H4 (cell line): ENCODE data around the gene ATP2B2. TPM values are rescaled to one million over a fixed set of nuclear protein-coding genes. Genes with fewer than 3 reads are reported as not detected.
"Not testable (repeated sequence)": the region's sequence is repeated elsewhere in the genome, so short reads cannot be mapped to it uniquely, and the experiment has no call there.

Source experiments
- DNase-seq: peaks from one replicate; pipeline ENCODE4 v3.0.0-alpha.2; 2015; ENCODE audit warnings: low spot score
- total RNA-seq: library from RNA; depleted of rRNA; stranded (reverse); fragments of >200 nt; shearing (Covaris generic); gene quantifications from 2 replicates; pipeline ENCODE4 v1.2.3, GENCODE V29; 2014

ATP2B2 gene
- total RNA-seq, 1 experiment from 2014 or later = 0.12 TPM

DNA sequence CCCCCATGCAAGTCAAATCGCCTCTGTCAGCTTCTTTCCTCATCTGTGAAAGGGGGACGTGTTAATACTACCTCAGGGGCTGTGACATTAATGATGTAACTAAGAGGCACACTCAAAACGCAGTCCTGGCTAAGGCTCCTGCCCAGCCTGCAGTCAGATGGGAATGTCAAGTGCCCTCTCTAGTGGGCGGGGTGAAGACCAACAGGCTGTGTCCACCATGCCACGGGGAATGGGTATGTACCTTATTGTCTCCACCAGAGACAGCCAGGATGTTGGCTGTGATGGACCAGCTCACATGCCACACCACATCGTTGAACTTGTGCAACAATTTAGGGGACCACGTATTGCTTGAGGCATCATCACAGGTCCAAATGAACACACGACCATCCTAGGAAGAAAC lies 201.6 kb downstream of the ATP2B2 start:
- DNase-seq = no peak

DNA sequence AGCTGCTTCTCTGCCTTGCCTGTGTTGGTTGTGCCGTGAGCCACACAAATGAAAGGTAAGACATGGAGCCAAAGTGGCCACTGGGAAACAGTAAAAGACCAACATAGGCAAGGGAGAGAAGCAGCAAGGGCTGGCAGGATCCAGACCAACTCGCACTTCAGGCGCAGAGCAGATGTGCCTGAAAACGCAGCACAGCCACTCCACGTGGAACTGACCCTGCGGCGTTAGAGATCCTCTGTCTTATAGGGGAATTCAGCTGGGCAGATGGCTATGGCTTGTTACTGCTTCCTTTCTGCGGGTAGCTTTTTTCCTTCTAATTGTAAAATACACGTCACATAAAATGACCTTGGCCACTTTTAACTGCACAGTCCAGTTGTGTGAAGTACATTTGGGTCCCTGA lies 202.3 kb downstream of the ATP2B2 start:
- no peak for DNase-seq

DNA sequence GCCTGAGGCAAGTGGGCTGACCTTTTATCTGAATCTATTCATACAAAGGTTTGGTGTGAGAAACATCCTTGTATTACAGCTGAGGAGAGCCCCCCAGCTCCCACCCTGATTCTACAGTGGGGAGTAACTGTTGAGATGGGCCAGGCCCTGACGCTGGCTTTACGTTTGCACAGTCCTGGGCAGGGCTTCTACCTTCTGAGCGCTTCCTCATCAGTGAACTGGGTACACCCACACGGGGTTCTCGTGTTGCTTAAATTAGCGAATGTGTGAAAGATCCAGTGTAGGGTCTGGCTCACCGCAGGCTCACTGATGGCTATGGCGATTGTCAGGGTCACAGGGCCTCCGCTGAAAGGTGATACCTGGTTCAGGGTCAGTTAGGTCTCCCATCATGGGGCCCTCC lies 205.3 kb downstream of the ATP2B2 start:
- DNase-seq = no peak

DNA sequence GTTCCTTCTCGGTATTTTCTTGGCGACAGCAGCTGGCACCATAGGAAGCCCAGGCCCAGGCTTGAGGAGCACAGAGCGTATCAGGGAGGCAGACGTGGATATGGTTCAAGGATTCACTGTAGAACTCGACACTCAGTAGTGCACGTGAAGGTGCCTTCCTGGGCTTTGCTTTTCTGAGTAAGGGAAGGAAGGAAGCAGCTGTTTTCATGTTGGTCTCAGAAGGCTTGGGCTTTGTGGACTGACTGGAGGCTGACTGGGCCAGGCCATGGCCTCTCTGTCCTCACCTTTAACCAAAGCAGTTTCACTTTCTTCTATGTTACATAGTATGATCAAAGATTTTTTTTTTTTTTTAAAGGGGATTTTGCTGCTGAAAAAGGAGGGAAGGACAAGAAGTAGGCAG lies 205.7 kb downstream of the ATP2B2 start:
- DNase-seq = no peak

DNA sequence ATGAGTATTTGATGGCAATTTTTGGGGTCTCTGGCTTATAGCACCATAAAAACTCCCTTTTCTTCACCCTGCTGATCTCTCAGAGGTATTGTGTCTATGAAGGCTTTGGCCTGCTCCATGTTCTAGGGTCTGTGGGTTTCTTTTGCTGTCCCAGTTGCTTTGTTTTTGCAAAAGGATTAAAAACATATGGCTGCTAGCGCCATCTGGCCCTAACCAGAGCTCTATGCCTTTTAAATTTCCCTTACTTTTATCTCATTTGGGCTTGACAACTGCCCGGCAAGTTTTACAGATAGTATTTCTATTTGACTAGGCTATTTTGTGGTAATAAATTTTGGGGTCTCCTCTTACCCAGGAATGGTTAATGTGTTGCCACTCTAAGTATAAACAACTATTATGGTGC lies 206.2 kb downstream of the ATP2B2 start:
- no peak for DNase-seq

DNA sequence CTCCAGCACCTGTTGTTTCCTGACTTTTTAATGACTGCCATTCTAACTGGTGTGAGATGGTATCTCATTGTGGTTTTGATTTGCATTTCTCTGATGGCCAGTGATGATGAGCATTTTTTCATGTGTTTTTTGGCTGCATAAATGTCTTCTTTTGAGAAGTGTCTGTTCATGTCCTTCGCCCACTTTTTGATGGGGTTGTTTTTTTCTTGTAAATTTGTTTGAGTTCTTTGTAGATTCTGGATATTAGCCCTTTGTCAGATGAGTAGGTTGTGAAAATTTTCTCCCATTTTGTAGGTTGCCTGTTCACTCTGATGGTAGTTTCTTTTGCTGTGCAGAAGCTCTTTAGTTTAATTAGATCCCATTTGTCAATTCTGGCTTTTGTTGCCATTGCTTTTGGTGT lies 207.3 kb downstream of the ATP2B2 start:
- DNase-seq = not testable (repeated sequence)

DNA sequence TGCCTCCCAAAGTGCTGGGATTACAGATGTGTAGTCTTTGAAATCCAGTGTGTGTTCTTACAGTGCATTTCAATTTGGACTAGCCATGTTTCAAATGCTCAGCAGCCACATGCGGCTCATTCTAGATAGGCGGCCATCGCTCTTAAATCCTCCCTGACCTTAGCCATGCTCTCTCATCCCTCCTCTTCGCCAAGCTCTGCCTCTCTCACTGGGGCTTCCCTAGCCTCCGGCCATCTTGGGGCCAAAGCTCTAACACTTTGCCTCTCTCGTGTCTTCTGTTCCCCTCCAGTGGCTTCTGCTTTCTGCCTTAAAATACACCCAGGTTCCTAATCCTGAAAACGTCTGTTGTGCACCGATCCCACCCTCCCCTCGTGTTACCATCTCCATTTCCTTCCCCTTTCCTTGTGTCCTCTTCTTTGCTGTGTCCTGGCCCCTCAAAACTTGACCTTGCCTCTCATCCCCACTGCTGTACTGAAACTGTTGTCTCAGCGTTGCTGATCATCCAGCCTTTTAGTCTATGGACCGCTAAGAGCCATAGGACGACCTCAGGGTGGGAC lies 211.3 kb downstream of the ATP2B2 start:
- no peak for DNase-seq

DNA sequence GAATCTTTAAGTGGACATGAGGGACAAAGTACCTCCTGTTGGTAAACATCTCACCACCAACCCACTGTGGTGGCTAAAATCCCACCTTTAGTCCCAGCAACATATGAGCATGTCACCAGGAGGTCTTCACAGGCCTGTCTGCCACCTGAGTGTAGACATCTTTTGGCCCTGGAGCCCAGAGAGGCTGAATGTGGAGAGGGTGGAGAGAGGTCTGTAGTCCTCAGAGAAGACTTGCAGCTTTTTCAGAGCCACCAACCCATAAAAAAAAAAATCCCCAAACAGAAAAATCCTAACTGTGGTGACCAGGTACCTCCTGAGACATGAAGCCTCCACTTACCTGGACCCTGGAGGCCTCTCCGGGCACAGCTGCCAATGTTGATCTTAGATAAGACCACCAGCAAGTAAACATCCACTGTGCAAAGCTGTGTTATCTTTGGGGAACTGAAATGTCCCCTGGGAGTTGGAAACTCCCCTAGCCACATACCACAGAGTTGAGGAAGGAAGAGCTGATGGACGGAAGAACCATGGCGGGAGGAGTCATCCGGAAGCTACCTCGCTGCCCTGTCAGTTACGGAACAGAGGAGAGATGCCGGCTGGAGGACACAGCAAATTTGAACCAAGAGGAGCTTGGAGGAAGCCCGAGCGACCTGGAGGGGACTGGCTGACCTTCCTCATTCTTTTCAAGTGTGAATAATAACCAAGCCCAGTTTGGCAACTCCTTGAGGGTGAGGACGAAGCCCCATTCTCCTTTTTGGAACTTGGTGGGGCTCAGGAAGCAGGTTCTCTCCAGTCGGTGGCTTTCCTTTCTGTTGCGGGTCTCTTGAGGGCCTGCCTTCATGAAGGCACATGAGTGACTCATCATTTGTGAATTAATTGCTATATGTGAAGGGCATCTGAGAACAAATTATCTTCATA lies 212.6 kb downstream of the ATP2B2 start, which contains the start of gene GHRL:
TSS of gene GHRL (minus strand) at position 443 of the 915 bp plus-strand sequence. CDS start 2,767 bp downstream, outside the sequence.
- no peak for DNase-seq

DNA sequence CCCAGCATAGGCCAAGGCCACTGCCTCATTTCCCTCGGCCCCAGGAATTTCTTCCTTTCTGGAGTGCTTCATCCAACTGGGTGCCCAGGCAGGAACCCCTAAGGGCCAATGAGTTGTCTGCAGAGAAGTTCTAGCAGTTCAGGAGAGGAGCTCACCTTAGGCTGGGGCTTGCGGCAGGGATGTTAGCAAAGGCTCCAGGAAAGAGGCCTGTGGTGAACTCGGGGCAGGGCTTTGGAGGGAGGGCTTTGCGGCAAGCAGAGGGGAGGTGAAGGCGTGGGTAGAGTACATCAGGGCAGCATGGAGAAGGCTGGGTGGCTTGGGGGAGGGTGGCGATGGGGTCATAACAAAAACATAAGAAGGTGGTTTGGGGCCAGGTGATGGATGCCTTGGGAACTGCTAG lies 213.7 kb downstream of the ATP2B2 start:
- no peak for DNase-seq

DNA sequence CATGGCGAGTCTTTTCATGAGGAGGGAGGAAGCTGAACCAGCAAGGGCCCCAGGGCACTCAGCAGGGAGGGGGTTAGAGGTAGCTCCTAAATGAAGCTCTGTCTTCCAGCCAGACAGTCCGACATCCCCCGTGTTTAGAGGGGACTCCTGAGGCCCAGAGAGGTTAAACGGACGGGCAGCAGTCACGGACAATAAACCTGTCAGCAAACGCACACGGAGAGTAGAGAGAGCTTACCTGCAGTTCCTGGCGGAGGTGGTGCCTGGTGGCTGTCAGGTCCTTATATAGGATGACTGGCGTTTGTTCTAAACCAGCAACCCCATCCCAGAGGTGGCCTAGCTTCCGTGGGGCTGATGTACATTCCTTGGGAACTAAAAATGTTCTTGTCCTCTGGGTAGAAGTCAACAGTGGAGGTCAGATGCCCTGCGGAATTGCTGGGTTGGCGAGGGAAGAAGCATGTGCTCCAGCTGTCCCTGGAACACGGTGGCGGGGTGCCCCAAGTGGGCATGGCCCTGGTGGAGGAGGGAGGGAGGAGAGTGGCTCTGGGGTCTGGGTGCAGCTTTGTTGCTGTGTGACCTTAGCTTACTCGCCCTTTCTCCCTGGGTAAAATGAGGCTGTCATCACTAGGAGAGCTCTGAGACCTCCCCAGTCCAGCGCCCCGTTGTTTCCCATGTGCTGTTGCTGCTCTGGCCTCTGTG lies 214.8 kb downstream of the ATP2B2 start:
- no peak for DNase-seq

DNA sequence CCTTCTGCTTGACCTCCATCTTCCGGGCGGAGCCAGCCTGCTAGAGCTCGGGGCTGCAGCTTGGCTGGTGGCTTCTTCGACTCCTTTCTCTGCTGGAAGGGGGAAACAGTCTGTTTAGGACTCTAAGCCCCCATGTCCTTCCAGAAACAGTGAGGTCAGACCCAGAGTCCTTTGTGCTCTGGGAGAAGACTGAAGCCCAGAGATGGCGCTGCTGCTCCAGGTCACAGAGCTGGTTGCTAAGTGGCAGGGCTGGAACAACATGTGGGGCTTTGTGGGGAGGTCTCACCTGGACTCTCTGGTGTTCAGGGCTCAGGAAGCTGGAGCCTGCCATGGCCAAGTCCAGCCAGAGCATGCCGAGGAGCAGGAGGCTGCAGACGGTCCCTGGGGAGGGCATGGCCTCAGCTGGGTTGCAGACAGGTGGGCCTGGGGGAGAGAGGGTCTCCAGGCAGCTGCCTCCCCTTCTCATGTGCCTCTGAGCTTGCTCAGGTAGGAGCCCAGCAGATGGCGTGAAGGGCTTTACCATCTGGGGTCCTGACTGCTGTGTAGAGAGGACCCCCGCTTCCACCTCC lies 215.5 kb downstream of the ATP2B2 start:
- no peak for DNase-seq

DNA sequence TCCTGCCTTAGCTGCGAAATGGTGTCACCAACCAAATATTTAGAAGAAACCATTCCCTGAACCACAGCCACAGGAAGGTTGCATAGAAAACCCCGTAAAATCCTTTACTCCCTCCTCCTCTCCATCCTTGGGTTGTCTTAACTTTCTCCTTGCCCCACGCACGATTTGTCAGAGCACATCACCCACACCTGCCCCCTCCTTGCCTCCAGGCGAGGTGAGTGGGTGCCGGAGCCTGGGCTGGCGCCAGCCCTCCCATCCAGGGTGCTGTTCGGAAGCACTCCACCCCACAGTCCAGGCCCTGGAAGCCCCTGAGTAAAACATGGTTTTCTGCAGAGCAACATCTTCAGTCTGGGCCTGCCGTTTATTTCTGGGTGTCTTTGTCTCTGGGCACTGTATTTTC lies 216.3 kb downstream of the ATP2B2 start:
- DNase-seq = no peak

DNA sequence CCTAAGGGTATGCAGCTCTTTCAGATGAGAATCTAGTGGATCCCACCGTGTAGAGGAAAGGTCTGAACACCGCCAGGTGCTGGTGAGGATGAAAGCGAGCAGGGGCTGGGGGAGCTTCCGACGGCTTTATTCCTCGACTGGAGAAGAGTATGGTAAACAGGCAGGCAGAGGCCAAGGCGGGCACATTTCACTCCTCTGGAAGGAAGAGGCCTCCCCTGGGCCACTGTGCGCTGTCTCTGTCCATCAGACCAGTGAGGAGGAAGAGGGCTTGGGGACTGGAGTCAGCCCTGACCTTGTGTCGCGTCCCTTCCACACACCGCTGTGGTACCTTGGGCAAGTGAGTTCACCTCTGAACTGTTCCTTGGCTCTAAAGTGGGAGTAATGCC lies 216.8 kb downstream of the ATP2B2 start:
- no peak for DNase-seq

DNA sequence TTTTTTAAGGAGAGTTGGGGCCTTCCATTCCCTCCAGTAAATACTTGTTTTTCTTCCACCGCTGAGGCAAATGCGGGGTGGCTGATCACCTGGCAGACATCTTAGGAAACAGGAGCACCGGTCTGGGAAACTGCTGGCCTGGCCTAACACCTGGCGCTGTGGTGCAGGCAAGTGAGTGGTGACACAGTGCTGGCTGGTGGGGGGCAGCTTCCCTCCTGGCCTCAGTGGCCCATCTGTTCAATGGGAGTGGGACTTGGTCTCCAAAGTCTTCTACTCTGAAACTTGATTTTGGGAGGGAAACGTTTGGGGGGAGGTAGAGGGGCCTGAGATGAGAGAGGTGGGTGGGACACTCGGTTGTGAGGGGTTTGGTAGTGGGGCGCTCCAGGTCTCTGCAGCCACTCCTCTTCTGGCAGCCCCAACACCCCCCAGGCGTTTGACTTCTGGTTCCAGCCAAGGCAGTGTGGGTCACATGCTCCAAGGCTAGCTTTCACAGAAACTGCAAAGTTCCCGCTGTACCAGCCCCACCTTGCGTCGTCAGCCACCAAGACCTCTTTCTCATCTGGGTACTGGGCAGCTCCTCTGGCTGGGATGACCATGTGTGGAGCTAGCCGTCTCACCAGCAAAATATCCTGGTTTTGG lies 217.3 kb downstream of the ATP2B2 start:
- DNase-seq = no peak

DNA sequence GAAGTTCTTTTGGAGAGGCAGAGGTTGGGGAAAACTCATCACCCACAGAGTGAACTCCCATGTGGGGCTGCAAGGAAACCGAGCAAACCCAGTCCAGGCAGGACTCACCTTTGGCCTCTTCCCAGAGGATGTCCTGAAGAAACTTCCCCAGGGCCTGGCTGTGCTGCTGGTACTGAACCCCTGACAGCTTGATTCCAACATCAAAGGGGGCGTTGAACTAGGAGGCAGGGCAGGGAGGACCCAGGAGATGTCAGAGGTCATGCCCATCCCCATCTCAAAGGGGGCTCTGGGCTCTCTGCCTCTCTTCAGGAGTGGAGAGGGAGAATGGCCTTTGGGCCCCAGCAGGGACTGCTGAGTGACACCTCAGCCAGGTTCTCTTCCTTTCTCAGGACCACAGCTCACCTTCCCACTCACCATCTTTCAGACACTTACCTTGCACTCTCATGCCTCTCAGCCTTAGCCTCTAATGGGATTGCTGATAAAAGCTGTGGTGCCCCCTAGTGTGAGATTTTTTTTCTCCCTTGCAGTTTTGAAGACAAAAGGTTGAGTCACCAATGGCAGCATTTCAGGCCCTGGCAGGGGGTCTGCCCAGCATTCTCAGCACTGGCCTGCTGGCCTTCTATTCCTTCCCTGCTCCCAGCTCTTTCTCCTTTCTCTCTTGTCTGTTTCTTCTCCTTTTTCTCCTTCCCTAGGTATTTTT lies 218.6 kb downstream of the ATP2B2 start:
- DNase-seq = peak; percentile 37

DNA sequence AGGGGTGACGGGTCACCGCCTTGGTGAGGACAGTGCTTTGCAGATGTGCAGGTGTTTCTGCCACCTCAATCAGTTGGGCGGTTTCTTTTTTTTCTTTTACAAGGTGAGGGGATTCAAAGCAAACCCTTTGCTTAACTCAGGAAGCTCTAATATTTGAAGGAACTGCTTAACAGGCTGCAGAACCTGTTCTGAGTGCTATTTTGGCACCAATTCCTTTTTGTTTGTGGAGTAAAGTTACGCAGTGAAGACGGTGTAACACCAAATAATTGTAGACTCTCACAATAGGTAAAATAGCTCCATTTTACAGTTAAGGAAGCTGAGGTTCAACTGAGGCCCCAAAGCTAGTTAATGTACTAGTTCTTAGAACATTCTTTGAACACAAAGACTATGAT lies 219.3 kb downstream of the ATP2B2 start:
- DNase-seq = no peak

DNA sequence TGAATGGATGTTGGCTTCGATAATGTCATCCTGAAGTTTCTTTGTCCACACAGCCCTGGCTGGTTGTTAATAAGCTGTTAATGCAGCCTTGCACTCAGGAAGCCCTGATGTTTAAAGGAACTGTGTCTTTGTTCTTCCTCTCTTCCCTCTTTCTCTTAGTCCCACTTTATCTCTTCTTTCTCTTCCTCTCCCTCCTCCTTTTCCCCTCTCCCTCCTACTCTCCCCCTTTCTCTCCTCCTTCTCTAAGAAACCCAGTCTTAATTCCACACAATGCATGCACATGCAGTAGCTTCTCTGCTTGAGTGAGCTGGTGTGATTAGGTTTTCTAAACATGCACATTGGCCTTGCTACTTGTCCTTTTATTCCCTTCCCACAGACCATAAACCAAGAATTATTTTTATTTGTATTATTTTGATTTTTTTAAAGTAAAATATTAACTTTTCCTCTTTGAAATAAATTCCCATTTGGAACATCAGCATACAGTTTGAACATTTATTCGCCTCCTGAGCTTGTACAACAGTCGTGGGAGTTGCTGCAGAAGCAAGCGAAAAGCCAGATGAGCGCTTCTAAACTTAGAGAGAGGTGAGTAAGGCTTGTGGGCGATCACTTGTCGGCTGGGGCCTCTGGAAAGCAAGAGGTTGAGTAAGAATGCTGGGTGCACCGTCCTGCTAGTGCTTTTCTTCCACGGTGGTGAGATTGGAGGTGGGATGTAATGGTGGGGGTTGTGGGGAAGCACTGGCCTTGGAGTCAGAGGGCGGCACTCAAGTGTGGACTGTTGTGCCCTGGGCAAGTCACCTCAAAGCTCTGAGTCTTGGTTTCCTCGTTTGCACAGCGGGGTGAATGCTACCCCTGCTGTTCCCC lies 219.9 kb downstream of the ATP2B2 start:
- no peak for DNase-seq

DNA sequence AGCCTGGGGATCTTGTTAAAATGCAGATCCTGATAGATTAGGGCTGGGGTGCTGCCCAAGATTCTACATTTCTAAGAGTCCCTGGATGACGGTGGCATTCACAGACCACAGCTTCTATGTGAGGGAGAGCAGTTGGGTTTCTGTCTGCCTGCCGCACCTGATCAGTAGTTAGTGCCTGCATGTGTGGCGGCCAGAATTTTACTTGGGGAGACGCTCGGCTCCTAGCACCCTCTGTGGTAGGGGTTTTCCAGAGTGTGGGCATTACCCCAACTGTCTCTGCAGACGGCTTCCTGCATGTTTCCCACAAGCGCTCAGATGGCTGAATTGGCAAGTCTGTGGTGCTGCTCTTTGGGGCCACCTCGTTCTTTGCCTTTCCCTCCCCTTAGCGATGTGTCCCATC lies 220.9 kb downstream of the ATP2B2 start:
- DNase-seq = no peak

DNA sequence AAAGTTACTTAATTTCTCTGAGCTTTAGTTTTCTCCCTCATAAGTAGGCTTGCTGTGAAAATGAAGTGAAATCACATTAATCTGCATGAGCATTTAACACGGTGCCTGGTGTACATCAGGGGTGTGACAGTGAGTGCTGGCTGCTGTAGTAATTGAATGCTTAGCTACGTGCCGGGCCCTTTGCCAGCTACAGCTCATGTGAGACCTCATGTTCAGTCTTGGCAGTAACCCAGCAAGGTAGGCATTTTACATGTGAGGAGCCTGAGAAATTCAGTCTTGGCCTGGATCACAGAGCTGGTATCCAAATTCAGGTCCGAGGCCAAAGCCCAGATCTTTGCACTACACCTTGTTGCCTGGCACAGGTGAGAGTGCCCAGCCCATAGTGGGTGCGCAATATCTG lies 221.7 kb downstream of the ATP2B2 start:
- no peak for DNase-seq

DNA sequence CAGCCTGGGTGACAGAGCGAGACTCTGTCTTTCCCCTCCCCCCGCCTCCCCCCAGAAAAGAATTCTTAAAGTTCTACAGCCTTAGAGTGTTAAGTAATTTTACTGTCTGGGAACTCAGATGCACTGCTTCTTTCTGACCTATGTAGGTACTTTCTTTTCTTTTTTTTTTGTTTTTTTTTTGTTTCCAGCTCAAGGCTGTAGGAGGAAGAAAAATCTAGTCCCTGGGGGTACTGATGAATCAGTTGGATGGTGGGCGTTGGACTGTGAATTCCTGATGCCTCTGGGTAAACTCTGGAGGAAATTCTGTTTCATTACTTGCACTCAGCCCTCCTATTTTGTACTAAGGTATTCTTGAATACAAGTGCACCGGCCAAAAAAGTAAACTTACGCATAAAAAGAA lies 223.4 kb downstream of the ATP2B2 start:
- no peak for DNase-seq
